Cortex of kidney (tissue), 1 donor: ENCODE data around the gene KRTAP5-1.
"Not testable (repeated sequence)": the region's sequence is repeated elsewhere in the genome, so short reads cannot be mapped to it uniquely, and the experiment has no call there.

ENCODE experiments used
- DNase-seq: peaks from one replicate; lab custom pipeline; 2025; lab: John Stamatoyannopoulos, UW

The KRTAP5-1 gene

DNA sequence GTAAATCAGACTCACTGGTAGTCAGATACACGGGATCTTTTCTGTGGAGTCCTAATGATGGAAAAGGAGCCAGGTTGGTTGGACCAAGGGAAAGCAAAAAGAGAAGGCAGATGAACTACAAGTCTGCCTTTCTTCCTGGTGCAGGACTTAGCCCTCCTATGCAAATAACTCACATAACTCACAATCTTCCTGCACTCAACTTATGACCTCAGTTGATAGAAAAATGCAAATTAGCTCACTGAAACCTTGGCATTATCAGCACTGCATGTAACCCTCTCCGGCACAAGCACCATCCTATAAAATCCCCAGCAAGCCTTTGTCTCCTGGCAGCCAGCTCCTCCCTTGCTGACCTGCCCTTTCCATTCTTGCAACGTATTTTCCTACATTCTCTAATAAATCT, 16.6 kb upstream of the KRTAP5-1 start:
- not testable (repeated sequence) for DNase-seq

DNA sequence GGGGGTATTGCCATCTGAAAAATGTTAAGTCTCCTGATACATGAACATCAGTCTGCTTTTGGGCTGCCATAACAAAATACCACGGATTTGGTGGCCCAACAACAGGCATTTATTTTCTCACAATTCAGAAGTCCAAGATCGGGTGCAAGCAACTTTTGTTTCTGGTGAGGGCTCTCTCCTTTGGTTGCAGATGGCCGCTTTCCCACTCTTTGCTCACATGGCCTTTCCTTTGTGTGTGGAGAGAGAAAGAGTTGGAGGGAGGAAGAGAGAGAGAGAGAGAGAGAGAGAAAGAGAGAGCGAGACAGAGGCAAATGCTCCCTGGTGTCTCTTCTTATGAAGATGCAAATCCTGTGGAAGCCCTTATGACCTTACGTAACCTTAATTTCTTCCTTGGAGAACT, 15.5 kb upstream of the KRTAP5-1 start:
- no peak for DNase-seq

DNA sequence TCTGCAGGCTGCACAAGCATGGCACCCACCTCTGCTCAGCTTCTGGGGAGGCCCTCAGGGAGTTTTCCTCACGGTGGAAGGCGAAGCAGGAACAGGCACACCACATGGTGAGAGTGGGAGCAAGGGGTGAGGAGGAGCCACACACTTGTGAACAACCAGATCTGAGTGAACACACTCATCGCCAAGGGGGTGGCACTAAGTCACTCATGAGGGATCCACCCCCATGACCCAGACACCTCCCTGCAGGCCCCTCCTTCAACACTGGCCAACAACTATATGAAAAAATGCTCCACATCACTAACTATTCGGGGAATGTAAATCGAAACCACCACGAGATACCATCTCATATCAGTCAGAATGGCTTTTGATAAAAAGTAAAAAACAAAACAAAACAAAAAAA, 13.7 kb upstream of the KRTAP5-1 start:
- no peak for DNase-seq

DNA sequence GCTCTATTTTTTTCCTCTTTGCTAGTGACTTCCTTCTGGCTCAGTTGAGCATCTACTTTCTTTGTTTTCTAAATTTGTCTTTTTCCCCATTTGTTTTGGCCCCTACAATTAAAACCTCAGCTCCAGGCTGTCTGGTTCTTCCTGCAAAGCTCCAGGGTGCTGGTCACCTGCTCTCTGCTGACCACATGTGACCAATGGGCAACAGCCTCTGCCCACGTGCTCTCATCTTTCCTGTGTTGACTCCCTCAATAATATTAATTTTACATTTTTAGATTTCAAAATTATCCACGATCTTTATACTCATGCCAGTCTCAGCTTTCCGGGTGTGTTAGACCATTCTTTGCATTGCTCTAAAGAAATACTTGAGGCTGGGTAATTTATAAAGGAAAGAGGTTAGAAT, 13.3 kb upstream of the KRTAP5-1 start:
- DNase-seq = not testable (repeated sequence)

DNA sequence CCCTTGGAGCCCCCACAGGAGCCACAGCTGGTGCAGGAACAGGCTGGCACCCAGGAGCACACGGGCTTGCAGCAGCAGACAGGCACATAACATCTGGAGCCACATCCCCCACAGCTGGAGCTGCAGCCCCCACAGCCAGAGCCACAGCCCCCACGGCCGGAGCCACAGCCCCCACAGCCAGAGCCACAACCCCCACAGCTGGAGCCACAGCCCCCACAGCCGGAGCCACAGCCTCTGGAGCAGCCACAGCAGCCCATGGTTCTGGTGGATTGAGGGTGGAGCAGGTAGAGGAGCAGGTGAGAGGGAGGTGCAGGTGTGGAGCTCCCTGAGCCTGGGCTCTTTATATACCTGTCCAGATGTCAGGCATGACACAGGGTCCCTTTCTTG, 12.9 kb upstream of the KRTAP5-1 start, which contains the start of gene KRTAP5-2:
TSS of gene KRTAP5-2 (minus strand) at position 301 of the 387 bp plus-strand sequence. CDS start at position 257, 44 bp downstream.
- no peak for DNase-seq

DNA sequence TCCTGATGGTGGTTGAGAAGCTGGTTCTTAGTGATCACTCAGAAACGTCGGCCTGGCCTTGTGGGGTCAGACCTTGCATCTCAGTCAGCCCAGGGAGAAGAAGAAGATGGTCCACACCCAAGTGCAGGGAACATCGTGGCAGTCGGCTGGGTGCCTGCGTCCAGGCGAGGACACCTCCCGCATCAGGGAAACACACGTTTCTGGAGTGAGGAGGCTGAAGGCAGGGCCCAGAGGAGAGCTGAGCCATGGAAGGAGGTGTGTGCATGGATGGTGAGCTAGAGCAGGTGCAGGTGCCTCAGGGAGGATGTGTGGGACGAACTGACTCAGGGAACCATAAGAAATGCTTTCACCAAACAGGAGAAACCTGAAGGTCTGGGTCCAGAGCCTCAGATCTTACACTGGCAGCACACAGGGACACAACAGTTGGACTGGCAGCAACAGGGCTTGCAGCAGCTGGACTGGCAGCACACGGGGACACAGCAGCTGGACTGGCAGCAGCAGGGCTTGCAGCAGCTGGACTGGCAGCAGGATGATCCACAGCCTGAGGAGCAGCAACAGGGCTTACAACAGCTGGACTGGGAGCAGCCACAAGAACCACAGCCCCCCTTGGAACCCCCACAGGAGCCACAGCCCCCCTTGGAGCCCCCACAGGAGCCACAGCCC, 12.4 kb upstream of the KRTAP5-1 start:
- DNase-seq = no peak

DNA sequence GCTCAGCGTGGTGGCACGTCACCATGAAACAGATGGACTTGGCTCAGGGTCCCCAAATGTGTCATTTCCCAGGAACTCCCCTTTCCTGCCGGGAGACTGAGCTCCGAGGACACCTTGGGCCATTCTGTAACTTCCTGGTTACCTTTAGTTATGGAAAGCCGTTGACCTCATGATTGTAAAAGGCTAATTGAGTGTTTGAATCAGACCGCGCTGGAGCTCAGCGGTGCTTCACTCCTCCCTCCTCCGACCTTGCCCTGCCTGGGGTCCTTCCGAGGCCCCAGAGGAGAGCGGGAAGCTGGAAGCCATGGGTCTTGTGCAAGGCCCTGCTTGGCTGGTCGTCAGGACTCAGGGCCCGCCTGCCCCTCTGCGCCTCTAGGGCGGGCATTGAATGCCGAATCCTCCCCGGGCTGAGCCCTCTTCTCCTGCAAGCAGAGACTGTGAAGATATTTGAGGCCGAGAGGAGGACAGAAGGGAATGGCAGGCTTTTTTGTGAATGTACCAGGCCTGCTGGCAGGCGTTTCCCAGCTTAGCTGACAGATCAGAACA, 11.6 kb upstream of the KRTAP5-1 start:
- DNase-seq = not testable (repeated sequence)

DNA sequence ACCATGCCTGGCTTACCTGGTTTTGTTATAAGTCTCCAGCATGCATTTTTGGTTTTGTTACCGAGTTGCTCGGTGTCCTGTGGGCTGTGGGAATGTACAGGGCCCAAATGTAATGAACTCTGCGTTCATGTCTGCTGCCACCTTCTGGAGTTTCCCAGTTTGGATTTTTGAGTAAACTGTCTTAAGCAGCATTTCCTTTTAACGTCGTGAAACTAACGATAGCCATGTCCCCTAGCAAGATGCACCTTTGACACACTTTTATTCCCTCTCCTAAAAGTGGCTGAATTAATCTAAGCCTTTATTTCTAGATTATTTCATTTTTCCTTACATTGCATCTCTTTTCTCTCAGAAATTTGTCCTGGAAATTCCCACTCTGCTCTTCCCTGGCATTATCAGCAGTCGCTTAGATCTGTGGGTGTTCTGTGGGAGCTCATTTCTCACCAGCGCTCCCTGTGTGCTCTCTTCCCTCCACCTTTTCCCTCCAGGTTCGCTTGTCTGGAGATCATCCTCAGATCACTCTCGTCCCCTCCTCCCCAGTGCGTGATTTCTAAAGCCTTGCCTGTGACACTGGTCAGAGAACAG, 11.0 kb upstream of the KRTAP5-1 start:
- DNase-seq = not testable (repeated sequence)

DNA sequence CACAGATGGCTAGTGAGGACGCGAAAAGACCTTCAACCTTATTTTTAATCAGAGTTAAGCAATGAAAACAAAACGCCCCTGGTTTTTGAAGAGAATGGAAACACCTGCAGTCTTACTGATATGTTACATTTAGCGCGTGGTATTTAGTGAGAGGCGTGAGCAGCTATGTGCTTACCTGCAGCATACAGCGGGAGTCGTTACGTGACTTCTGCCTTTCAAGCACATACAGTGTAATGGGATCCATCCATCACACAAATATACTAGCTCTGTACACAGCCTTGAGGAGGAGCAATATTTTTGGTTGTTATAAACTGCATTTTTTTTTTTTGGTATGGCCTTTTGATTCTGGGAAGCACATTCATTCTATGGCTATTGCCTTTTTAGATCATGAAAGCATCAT, 7.5 kb upstream of the KRTAP5-1 start:
- DNase-seq = no peak

DNA sequence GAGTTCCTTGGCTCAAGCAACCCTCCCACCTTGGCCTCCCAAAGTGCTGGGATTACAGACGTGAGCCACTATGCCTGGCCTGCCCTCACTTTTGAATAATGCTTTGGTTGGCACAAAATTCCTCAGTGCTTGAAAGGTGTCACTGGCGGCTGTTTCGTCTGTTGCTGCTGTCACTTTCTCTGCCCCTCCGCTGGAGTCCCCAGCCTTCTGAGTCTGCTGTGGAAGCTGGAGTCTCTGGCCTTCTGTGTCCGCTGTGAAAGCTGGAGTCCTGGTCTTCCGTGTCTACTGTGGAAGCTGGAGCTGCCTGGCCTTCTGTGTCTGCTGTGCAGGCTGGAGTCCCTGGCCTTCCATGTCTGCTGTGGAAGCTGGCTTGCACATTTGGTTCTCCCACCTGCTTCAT, 4.9 kb upstream of the KRTAP5-1 start:
- DNase-seq = no peak

DNA sequence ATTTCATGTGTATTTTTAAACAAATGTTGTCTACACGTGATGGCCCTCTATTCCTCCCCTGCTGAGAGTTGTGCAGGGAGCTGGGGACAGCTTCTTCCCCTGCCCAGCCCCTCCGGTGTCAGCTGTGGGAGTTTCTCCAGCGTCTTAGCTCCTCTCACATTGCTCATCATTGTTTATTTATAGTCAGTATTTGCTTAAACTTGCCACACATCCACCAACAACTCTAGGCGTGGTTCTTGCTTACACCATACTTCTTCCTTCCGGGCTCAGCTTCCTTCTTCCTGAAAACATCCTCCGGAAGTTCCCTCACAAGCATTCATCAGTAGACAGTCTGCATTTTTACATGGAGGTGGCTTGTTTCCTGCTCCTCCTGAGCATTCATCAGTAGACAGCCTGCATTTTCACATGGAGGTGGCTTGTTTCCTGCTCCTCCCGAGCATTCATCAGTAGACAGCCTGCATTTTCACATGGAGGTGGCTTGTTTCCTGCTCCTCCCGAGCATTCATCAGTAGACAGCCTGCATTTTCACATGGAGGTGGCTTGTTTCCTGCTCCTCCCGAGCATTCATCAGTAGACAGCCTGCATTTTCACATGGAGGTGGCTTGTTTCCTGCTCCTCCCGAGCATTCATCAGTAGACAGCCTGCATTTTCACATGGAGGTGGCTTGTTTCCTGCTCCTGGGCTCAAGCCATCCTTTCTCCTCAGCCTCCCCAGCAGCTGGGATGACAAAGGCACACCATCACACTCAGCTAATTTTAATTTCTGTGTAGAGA, 4.3 kb upstream of the KRTAP5-1 start:
- not testable (repeated sequence) for DNase-seq

DNA sequence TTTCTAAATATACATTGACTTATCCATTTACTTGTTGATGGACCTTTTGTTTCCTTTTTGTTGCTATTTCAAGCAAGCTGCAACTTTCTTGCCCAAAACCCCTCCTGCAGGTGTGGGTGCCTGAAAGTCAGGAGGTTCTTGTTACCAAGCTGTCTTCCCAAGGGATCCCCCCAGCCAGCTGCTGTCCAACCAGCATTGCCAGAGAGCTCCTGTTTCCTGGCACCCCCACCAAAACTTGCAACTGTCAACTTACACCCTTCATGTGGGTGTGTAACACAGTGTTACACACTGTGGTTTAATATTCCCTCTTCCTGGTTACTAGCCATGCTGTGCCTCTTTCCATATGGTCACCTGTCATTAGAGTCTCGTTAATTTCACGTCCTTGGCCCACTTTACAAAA, 1.6 kb upstream of the KRTAP5-1 start:
- DNase-seq = no peak

DNA sequence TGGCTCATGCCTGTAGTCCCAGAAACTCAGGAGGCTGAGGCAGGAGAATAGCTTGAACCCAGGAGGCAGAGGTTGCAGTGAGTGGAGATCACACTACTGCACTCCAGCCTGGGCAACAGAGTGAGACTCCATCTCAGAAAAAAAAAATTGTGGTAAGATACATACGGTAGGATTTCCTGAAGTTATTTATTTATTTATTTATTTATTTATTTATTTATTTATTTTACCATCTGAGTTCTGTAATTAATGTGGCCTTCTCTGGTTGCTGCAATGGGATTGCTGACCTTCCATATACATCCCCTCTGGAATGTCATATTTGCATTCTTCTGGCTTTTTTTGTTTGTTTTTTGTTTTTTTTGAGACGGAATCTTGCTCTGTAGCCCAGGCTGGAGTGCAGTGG, 2.2 kb downstream of the KRTAP5-1 start:
- DNase-seq = not testable (repeated sequence)

DNA sequence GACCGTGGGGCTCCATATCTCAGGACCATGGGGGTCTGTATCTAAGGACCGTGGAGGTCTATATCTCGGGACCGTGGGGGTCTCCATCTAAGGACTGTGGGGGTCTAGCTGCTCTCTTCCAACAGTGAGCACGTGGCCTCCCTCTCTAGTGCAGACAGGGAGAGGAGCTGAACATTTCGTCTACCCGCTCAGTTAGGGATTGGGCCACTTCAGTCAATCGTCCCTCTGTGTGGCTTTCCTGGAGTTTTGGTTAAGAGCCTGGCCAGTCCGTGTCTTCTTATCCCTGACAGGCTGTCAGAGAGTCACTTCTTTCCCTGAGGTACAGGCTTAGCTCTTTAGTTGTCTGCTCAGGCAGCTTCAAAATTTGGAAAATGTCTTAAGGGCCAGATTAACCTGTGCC, 3.1 kb downstream of the KRTAP5-1 start:
- no peak for DNase-seq

DNA sequence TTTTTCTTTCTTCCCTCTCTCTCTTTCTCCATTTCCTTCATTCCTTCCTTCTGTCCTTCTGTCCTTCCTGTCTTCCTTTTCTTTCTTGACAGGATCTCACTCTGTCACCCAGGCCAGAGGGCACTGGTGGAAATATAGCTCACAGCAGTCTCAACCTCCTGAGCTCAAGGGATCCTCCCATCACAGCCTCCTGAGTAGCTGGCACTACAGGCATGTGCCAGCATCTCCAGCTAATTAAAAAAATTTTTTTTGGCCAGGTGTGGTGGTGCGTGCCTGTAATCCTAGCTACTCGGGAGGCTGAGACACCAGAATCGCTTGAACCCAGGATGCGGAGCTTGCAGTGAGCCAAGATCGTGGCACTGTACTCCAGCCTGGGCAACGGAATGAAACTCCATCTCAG, 8.3 kb downstream of the KRTAP5-1 start:
- DNase-seq = no peak

DNA sequence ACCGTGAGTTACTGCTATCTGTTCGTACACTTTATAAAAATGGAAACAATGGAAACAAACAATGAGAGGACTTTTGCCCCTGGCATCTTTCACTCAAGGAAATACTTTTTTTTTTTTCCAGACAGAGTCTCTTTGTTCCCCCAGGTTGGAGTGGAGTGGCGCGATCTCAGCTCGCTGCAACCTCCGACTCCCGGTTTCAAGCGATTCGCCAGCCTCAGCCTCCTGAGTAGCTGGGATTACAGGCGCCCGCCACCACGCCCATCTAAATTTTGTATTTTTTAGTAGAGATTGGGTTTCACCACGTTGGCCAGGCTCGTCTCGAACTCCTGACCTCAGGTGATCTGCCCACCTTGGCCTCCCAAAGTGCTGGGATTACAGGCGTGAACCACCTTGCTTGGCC, 9.3 kb downstream of the KRTAP5-1 start:
- not testable (repeated sequence) for DNase-seq

DNA sequence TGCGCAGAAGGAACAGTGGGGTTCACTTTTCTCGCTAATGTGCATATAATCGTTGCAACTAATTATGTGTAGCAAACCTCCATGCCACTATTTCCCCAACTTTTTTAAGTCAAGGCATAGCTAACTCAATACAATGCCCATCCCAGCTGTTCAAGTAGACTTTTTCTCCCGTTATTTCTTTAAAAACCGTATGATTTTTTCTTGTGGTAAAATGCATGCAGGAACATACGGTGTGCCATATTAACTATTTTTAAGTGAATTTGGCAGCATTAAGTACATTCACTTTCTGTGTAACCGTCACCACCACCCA, 10.2 kb downstream of the KRTAP5-1 start:
- no peak for DNase-seq

DNA sequence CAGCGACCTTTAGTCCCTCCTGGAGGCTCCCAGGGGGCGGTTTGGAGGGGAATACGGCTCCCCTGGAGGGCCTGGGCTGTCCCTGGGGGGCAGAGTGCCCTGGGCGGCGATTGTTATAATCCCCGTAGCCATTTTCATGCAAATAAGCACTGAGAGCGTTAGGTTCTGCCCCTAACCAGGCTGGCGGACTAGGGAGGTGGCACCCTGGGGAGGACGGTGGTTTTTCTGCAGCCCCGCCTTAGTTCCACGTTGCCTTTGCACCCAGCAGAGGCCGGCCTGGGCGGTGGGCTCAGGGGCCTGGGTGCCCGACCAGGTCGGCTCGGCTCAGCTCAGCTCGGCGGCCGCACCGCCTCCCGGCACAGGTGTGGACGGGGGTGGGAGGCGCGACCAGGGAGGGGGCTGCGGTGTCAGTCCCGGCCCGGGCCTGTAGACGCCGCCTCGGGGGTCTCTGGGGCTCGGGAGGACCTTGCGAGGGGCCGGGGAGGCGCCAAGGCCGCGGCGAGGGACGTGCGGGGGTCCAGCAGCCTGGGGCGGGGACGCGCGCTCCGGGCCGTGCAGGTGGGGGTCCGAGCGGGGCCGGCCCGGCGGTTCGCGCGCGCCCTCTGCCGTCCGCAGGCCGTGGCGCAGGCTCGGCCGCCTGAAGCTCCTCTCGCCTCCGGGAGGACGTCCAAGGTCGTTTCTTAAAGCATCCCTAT, 10.7 kb downstream of the KRTAP5-1 start:
- no peak for DNase-seq

DNA sequence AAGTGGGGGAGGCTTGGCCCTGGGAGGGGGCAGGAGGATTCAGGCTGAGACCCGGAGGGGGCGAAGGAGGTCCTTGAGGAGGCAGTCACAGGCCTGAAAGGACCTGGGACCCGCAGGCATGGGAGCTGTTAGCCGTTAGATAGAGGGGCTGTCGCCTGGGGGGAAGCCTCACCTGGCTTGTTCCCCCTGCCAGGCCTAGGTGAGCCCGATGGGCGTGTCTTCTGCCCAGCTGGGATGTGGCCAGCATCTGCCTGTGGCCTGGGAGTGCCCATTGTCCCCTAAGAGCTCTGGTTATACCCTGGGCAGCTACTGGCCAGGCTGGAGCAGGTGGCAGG, 11.2 kb downstream of the KRTAP5-1 start:
- DNase-seq = no peak

DNA sequence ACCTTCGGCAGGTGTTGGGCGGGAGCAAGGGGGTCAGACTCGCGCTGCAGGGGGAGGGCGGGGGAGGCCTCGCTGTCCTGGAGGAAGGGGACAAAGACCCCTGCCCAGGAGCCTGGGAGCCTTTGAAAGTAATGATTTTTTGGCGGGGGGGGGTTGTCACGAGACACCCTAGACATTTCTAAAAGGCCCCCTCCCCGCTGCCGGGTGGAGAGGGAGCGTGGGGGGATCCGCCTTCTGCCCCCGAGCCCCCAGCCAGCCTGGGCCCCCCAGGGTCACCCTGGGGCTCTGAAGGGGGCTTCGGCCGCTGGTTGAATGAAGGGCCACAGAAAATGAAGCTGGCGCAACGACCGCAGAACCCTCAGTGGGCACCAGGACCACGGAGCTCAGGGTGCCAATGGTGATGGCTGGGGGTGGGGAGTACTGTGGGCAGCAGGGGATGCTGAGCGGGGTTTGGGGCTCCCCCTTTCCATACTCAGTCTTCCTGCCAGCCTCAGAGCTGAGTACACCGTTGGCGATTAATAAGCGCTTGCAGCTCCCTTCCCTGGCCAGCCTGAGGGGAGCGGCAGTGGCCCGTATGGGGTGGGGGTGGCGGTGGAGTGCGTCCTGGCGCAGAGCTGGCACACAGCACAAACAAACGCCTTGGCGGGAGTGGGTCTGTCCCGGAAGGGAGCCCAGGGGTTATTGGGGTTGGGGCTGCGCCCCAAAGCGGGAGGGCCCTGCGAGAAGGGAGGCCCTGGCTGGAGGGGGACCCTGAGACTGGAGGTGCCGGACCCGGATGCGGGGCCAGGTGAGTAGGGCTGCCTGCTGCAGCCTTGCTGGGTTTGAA, 11.8 kb downstream of the KRTAP5-1 start:
- DNase-seq = no peak

DNA sequence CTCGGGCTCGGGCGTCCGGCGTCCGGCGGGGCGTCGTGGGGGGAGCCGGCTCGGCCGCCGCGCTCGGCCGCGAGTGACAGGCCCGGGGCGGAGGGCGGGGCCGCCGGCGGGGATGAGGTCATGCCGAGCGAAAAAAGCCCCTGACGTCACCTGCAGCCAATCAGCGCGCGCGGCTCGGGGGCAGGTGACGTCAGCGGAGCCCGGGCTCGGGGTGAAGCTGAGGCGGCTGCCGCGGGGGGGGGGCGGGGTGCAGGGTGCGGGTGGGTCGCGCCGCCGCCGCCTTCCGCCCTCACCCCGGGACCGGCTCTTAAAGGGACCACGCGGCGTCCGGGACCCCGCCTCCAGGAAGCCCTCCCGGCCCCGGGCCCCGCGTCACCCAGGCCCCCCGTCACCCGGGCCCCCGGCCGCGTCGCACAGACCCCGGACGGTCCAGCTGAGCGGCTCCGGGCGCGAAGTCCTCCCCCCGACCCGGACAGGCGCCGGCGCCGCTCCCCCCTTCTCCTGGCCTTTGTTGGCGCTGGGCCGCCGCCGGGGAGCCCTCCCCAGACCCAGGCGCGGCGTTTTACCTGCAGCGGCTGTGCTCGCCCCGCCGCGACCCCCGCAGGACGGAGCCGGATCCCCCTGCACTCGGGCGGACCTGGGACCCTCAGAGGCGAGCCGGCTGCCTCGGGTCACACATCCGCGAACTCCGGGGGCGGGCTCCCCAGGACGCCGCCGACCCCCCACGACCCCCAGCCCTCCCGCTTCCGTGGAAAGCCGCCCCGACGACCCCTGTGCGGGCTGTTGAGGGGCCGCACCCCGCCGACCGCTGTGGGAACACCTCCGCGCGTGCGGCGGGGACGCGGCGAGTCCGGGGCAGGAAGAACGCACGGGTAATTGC, 12.6 kb downstream of the KRTAP5-1 start, which contains the start of gene DUSP8:
TSS of gene DUSP8 (minus strand) at position 75 of the 880 bp plus-strand sequence. CDS start 6,445 bp downstream, outside the sequence.
- DNase-seq = no peak
